ENCODE measurements around the gene TMEM87B.
"Not testable (repeated sequence)": the region's sequence is repeated elsewhere in the genome, so short reads cannot be mapped to it uniquely, and the experiment has no call there.

The TMEM87B gene

DNA sequence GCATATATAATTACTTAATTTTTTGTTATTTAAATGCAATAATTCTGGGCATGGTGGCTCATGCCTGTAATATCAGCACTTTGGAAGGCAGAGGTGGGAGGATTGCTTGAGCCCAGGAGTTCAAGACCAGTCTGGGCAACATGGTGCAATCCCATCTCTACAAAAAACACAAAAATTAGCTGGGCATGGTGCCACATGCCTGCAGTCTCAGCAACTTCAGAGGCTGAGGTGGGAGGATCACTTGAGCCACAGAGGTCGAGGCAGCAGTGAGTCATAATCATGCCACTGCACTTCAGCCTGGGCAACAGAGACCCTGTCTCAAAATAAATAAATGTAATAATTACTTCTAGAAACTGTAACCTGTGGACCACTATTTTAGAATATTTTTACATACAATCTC, 21.5 kb upstream of the TMEM87B start:
- no peak for DNase-seq (ENCODE audit: low read depth in 2 of 2)

DNA sequence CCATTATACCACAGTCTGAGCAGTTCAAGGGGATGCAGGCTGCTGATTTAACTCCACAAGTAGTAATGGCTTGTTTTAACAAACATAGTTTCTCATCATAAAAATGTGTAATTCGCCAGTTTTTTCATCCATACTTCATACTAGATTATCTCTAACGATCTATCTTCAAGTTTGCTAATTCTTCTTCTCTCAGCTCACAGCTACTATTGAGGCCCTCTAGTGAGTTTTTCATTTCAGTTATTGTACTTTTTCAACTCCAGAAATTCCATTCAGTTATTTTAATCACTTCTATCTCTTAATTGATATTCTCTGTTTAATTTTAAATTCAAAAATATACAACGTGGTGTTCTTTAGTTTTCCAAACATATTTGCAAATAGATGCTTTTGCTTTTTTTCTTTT, 20.1 kb upstream of the TMEM87B start:
- no peak for DNase-seq (ENCODE audit: low read depth in 2 of 2)

DNA sequence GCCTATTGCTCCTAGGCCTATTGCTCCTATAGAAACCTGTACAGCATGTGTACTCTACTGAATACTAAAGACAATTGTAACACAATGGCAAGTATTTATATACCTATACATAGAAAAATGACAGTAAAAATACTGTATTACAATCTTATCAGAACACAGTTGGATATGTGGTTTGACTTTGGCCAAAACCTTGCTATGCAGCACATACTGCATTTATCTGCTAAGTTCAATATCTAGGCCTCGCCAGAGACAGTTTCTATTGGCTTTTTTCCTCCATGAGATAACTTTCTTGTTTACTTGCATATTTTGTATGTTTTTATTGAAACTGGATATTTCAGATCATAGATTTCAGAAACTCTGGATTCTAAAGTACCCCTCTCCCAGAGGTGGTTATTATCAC, 19.3 kb upstream of the TMEM87B start:
- no peak for DNase-seq (ENCODE audit: low read depth in 2 of 2)

DNA sequence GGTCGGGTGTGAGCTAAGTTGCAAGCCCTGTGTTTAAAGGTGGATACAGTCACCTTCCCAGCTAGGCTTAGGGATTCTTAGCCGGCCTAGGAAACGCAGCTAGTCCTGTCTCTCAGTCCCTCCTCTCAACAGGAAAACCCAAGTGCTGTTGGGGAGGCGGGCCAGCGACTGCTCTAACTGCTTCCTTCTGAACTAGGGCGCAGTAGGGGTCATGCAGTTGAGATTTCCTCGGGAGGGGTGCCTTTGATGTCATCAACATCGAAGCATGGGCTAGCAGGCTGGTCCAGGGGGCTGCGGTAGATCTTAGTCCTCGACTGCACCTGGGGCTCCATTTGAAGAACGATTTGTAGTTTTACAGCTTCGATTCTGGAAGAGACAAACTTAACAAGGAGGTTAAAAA, 15.5 kb upstream of the TMEM87B start:
- DNase-seq (ENCODE audit: low read depth in 2 of 2) = not testable (repeated sequence)

DNA sequence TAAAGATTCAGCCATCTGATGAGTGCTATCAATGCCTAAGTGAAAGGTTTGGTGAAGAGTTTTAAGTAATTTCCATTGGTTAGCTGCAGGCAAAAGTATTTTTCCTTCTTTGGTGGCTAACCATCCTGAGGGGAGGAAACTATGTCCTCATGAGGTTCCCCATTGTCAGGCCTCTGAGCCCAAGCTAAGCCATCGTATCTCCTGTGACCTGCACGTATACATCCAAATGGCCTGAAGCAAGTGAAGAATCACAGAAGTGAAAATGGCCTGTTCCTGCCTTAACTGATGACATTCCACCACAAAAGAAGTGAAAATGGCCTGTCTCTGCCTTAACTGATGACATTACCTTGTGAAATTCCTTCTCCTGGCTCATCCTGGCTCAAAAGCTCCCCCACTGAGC, 15.0 kb upstream of the TMEM87B start:
- DNase-seq (ENCODE audit: low read depth in 2 of 2) = not testable (repeated sequence)

DNA sequence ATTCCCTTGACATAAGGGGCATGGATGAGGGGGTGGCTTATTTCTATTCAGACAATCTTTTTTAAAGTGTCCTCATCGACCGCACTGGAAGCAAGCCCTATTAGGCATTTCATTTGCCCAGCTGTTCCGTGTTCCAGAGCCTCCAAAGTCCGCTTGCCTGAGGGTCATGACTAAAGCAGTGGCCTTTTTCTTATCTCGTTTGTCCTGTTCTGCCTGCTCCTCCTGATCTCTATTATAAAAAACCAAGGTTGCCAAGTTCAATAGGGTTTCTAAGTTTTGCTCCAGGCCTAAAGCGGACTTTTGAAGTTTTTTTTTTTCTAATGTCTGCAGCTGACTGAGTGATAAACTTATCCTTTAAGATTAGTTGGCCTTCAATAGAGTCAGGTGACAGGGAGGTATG, 13.6 kb upstream of the TMEM87B start:
- not testable (repeated sequence) for DNase-seq (ENCODE audit: low read depth in 2 of 2)

DNA sequence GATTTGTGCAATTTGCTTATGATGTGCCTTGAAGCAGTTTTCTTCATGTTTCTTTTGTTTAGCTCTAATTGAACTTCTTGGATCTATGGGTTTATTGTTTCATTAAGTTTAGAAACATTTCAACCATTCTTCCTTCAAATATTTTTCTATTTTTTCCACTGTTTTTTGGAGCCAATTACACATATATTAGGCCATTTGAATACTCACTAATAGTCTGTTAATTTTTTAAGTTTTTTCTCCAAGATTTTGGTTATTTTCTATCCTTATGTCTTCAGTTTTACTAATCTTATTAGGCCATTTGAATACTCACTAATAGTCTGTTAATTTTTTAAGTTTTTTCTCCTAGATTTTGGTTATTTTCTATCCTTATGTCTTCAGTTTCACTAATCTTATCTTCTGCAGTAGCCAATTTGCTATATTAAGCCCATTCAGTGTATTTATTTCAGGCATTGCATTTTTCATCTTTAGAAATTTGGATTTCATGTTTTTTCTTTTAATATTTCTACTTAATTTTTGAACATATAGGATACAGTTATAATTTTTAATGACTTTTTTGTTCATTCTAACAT, 9.5 kb upstream of the TMEM87B start:
- no peak for DNase-seq (ENCODE audit: low read depth in 2 of 2)

DNA sequence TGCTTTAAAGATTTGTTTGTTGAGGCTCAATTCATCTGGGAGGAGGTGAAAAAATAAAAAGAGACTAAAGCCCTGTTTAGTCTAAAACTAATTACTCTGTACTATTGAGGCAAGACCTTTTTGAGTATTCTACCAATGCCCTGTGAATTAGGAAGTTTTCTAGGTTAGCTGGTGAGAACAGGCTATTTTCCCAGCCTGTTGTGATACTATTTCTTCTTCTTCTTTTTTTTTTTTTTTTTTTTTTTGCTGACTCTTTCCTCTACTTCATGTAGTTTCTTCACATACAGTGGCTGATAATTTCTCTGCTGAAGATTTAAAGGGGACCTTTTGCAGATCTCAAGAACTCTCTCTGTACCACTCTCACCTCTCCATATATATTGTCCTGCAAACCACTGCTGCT, 8.8 kb upstream of the TMEM87B start:
- DNase-seq (ENCODE audit: low read depth in 2 of 2) = no peak

DNA sequence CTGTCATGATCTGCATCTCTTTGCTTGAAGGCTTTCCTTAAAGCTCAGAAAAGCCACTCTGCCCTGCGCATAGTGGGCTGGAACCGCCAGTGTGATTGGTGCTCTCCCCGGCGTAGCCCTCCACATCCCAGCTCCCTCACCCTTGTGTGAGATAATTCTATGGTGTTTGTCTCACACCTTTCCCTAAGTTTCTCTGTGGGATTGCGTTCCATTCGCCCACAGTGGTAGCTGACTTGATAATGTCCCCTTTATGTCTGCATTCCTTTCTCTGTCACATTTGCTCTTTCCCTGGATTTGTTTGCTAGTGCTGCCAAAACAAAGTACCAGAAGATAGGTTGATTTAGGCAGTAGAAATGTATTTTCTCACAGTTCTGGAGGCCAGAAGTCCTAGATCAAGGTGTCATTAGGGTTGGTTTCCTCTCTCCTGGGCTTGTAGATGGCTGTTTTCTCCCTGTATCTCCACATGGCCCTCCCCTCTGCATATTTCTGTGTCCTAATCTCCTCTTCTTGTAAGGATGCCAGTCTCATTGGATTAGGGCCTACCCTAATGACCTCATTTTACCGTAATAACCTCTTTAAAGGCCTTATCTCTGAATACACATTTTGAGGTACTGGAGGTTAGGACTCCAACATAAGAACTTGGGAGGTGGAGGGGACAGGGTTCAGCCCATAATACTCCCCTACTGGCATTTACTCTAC, 7.4 kb upstream of the TMEM87B start:
- no peak for DNase-seq (ENCODE audit: low read depth in 2 of 2)

DNA sequence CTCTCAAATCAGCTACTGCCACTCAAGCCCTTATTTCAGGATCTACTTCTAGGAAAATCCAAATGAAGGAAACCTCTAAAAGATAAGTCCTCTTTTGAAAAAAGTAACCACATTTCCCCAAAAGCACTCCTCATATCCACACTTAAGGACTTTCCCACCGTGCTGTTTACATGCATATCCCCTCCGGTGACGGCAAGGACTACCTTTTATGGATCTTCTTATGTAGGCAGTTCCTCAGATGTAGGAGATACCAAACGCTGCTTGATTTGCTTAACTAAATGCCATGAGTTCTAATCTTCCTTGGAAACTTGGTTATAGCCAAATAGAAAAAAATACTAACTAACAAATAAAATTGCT, 6.9 kb upstream of the TMEM87B start:
- DNase-seq (ENCODE audit: low read depth in 2 of 2) = no peak

DNA sequence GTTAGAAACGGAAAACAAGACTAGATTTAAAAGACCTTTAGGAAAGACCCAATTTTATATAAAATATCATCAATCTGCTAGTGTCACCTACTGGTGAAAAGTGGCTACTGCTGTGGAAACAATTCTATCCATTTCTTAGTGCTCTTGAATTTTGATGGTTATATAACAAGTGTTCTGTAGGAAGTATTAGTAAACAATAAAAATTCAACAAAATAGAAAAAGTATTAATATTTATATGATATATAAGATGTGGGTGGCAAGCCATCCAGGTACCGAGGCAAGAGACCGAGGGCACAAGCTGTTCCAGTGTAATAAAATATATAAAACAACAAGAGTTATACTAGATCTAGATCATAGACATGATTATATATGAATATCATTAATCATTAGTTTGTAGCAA, 6.2 kb upstream of the TMEM87B start:
- no peak for DNase-seq (ENCODE audit: low read depth in 2 of 2)

DNA sequence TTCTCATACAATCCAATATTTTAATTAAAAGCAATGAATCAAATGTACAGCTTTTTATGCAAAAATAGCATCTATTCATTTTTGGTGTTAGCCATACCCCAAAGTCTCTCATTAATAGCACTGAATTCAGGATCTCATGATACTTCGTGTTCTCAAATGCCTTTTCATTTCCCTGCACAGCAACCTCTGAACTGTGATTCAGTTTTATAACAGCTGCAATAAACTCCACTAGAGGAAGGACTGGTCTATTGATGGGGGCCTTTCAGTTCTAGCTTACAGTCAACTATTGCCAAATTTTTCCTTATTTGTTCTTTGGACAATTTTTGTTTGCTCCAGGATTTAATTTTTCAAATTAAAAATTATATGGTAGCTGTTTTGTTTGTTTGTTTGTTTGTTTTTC, 4.8 kb upstream of the TMEM87B start:
- no peak for DNase-seq (ENCODE audit: low read depth in 2 of 2)

DNA sequence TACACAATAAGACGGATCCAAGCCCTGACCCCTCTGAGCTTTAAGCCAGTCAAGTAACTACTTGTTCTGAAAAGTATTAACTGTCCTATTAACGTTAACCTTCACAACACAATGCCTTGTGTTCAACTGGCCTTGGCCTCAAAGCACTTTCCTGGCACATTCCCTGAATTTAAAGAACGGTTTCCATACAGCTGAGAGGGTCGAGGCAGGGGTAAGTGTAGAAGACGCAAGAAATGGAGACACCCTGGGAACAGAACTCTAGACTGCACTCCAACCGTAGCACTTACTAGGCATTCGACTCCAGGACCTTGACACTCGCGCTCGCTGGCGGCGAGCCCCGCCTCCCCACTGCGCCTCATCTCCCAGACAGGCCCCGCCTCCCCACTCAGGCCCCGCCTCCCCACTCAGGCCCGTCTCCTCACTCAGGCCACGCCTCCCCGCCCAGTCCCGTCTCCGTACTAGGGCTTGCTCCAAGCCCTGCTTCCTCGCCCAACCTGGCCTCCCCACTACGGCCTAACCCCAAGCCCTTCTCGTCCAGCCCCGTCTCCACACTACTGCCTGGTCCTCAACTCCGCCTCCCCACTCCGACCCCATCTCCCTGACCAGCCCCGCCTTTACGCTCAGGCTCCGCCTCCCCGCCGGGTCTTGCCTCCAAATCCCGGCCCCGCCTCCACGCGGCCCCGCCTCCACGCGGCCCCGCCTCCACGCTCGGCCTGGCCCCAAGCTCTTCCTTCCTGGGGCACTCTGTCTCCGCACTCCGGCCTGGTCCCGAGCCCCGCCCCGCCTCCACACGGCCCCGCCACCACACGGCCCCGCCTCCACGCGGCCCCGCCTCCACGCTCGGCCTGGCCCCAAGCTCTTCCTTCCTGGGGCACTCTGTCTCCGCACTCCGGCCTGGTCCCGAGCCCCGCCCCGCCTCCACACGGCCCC, 887 bp upstream of the TMEM87B start:
- DNase-seq (ENCODE audit: low read depth in 2 of 2) = peak; percentile 95

DNA sequence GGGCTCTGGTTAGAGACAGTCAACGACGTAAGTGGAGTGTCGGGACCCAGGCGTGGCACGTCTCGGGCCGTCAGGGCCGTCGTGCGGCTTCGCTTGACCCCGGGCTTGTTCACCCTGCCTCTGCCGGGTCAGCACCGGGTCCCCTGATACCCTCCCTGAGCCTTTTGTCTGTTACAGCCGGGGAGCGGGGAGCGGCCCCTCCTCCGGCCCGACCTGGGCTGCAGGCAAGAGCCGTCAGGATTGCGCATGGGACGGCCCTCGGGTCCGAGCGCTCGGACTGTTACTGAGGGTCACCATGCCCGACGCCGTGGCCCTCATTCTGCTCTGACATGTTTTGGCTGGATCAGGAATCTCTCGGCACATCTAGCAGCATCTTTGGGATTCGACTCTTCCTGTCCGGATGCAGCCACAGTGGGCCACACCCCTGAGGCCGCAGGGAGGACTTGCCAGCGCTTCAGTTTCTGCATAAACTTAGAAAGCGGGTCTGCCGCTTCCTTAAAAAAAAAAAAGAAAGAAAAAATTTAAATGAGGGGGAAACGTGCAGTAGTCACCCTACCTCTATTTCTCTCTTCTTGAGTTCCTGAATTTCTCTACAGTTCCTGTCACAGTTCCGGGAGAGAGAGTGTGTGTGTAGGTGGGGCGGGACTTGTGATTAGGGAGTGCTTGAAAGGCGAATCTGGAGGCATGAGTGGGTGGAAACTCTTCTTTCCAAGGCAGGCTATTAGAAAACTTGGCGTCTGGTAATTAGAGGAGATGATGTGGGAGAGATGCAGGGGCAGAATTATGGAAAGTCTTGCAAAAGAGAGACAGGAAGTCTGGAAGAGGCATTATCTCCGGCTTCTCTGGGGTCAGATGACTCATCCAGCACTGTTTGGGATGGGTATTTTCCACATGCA, 909 bp downstream of the TMEM87B start:
- DNase-seq (ENCODE audit: low read depth in 2 of 2) = peak in 1 of 2 donors; percentile 11

DNA sequence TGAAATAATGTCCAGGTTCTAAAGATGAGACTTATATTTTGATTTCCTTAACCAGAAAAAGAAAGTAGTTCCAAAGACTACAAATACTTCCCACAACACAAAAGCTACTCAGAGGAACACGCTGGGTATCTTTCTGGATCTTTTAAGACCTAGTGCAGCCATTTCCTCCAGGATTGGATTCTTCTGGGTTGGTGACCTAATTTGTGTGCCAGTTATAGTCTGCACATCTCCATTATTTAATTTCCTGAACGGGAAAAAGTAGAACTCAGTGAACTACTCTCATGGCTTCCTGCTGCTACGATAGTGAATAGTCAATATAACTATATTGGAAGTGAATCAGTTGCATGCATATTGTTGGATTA, 1.5 kb downstream of the TMEM87B start:
- DNase-seq (ENCODE audit: low read depth in 2 of 2) = no peak

DNA sequence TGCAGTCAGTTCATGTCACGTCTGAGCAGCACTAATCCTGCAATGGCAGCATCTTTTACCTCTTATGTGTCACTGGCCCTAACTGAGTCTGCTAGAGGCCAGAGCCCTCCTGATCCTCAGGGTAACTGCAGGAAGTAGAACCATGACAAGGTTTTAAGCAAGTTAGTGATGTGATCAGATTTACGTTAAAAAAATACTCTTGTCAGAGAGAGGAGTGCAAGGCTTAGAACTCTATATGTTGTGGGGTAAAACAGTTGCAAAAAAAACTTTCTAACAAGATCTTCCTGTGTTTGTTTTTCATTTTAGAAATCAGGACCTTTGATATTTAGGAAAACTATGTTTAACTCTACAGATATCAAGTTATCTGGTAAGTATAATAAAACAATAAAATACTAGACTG, 4.6 kb downstream of the TMEM87B start:
- DNase-seq (ENCODE audit: low read depth in 2 of 2) = no peak

DNA sequence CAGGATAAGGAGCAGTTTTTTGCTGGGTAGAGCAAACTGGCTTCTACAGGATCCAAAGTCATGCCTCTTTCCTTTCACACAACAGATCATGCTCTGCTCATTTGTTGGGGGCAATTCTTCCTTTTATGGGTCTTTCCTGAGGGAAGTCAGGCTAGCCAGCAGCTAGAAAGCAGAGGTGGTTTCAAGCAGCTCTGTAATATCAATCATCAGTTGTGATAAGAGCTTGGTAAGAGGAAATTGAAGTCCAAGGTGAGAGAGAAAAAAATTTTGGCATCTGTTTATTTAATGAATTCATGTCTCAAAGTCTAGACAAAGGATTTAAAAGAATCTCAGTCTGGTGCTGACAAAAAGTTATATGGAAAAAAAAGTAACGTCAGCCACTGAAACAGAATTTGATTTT, 6.2 kb downstream of the TMEM87B start:
- no peak for DNase-seq (ENCODE audit: low read depth in 2 of 2)

DNA sequence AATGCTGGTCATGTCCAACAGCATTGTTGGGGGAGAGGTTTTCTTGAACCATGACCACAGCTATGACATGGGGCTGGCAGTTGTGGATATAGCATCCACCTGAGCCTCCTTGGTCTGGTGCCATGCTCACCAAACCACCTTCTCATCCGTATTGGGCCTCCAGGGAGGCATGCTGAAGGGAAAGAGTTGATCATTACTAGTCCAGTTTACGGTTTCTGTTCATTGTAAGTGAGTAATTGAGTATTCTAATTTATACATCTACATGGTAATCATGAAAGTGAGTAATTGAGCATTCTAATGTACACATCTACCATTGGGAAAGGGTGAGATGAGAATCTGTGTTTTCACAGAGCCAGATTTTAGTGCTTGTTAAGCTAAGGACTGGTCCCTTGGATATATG, 6.8 kb downstream of the TMEM87B start:
- DNase-seq (ENCODE audit: low read depth in 2 of 2) = no peak

DNA sequence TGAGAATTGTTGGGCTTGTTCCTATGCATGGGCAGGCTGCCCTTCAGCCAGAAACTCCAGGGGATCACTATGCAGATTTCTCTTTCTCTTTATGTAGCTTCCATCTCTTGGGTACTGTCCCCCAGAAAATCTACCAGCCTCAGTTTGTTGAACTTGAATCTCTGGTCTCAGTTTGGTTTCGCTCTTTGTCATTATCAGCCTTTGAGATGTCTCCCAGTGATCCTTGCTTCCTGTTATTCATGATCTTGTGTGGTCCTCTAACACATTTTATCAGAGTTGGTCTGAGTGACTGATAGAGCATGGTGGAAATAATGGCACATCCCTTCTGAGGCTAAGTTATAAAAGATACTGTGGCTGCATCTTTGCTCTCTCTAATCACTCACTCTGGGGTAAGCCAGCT, 7.8 kb downstream of the TMEM87B start:
- no peak for DNase-seq (ENCODE audit: low read depth in 2 of 2)

DNA sequence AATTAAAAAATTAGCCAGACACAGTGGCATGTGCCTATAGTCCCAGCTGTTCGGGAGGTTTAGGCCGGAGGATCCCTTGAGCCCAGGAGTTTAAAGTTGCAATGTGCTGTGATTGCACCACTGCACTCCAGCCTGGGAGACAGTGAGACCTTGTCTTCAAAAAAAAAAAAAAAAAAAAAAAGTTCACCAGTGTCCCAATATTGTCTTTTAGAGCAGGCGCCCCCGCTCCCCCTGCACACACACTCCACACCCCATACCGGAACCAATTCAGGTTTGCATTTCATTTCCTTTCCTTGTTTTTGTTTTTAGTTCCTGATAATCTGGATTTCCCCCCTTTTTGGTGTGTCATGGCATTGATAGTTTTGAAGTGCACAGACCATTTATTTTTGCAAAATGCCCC, 10.4 kb downstream of the TMEM87B start:
- no peak for DNase-seq (ENCODE audit: low read depth in 2 of 2)

DNA sequence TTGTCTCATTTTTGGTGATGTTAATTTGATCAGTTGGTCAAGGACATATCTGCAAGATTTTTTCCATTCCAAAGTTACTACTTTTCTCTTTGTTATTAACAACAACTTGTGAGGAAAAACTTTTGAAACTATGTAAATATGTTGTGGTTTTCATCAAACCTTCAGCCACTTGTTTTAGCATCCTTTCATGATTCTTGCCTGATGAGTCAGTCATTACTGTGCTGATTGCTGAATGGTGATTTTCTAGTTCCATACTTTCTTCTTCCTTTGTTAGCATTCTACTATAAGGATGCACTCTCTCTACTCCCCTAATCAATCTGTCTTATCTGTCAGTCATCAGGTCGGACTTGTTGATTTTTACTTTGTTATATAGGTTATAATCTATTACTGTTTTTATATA, 10.9 kb downstream of the TMEM87B start:
- no peak for DNase-seq (ENCODE audit: low read depth in 2 of 2)

DNA sequence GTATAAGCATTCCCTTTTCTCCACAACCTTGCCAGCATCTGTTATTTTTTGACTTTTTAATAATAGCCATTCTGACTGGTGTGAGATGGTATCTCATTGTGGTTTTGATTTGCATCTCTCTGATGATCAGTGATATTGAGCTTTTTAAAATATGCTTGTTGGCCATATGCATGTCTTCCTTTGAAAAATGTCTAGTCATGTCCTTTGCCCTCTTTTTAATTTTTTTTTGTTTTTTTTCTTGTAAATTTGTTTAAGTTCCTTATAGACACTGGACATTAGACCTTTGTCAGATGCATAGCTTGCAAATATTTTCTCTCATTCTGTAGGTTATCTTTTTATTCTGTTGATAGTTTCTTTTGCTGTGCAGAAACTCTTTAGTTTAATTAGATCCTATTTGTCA, 14.7 kb downstream of the TMEM87B start:
- not testable (repeated sequence) for DNase-seq (ENCODE audit: low read depth in 2 of 2)
